Smooth muscle cell (in vitro differentiated cells): ENCODE measurements around the gene DLEU7. TPM values are rescaled to one million over a fixed set of nuclear protein-coding genes. Genes with fewer than 3 reads are reported as not detected.

ENCODE experiments used
- DNase-seq: peaks from one replicate; lab custom pipeline; 2025; ENCODE audit not compliant: unreplicated experiment; lab: John Stamatoyannopoulos, UW
- H2AFZ ChIP-seq: fragments of 200-600 bp; sonication (generic); 2 replicates; pipeline ENCODE4 v1.6.0; 2016; ENCODE audit warnings: antibody characterized with exemption, low read depth, mild to moderate bottlenecking
- H3F3A ChIP-seq: fragments of 200-600 bp; sonication (generic); 2 replicates; pipeline ENCODE4 v1.6.0; 2017; ENCODE audit warnings: antibody characterized with exemption, low read depth
- H3K27ac ChIP-seq: fragments of 200-600 bp; sonication (generic); 2 replicates; pipeline ENCODE4 v1.5.1; 2016; ENCODE audit warnings: low read depth, mild to moderate bottlenecking
- H3K27me3 ChIP-seq: fragments of 200-600 bp; sonication (generic); 2 replicates; pipeline ENCODE4 v1.6.1; 2016; ENCODE audit warnings: low read depth, mild to moderate bottlenecking
- H3K36me3 ChIP-seq: fragments of 200-600 bp; sonication (generic); 2 replicates; pipeline ENCODE4 v1.5.1; 2016; ENCODE audit warnings: low read depth
- H3K4me1 ChIP-seq: fragments of 200-600 bp; sonication (generic); 2 replicates; pipeline ENCODE4 v1.5.1; 2016; ENCODE audit warnings: low read depth
- H3K4me2 ChIP-seq: fragments of 200-600 bp; sonication (generic); 2 replicates; pipeline ENCODE4 v1.6.0; 2016; ENCODE audit warnings: mild to moderate bottlenecking
- H3K4me3 ChIP-seq: fragments of 200-600 bp; sonication (generic); 2 replicates; pipeline ENCODE4 v1.5.1; 2016; ENCODE audit warnings: mild to moderate bottlenecking
- H3K79me2 ChIP-seq: fragments of 200-600 bp; sonication (generic); 2 replicates; pipeline ENCODE4 v1.6.0; 2016; ENCODE audit warnings: low read depth, mild to moderate bottlenecking
- H3K9ac ChIP-seq: fragments of 200-600 bp; sonication (generic); 2 replicates; pipeline ENCODE4 v1.6.0; 2016; ENCODE audit warnings: low read depth
- H3K9me3 ChIP-seq: fragments of 200-600 bp; sonication (generic); replicated peaks from 2 replicates; pipeline ENCODE4 v1.5.1; 2016; ENCODE audit warnings: low read depth
- H4K20me1 ChIP-seq: fragments of 200-600 bp; sonication (generic); 2 replicates; pipeline ENCODE4 v1.6.0; 2016; ENCODE audit warnings: low read depth
- CTCF ChIP-seq: fragments of 200-600 bp; sonication (generic); IDR thresholded peaks from 2 replicates; pipeline ENCODE4 v1.5.1; 2017; ENCODE audit warnings: borderline replicate concordance, mild to moderate bottlenecking, antibody characterized with exemption; ENCODE audit not compliant: insufficient read depth, poor library complexity, severe bottlenecking
- WGBS: methylation state at CpG from one replicate; pipeline ENCODE4 v1.1.7; 2016; ENCODE audit warnings: low lambda C conversion rate; 5-methylcytosine and 5-hydroxymethylcytosine counted together
- polyA plus RNA-seq: library from polyadenylated mRNA; unstranded; fragments of >200 nt; fragmentation: Nextera tagmentation; extraction: Ambion mirVana; gene quantifications from 2 replicates; pipeline ENCODE4 v1.2.1, GENCODE V29; 2016
- total RNA-seq: library from RNA; depleted of rRNA; stranded (reverse); fragments of >200 nt; gene quantifications from 2 replicates; pipeline ENCODE4 v1.2.3, GENCODE V29; 2014

The DLEU7 gene
- 1.8 TPM in 1 of 2 replicates, not detected in the other for total RNA-seq
- not detected in 2 replicates for polyA plus RNA-seq

- no peaks in the 10 kb centered on the region for H3K36me3 ChIP-seq
- H3K79me2 ChIP-seq = no peaks in the 10 kb centered on the region
- no peak for DNase-seq
- peak within 1 kb of the TSS; percentile 66 for H2AFZ ChIP-seq
- peaks cover 10% of the 10 kb centered on the region for H3K4me1 ChIP-seq
- no peak within 1 kb of the TSS for H3K27ac ChIP-seq
- no peak within 1 kb of the TSS for H3K9ac ChIP-seq
- H3K4me3 ChIP-seq = peak within 1 kb of the TSS; percentile 48
- peak within 1 kb of the TSS; percentile 86 for H3K4me2 ChIP-seq
- no peak for TF ChIP-seq CTCF
- H3K27me3 ChIP-seq = peaks cover 69% of the 10 kb centered on the region
- 4% methylated on average over 71 of the region's 78 CpGs for WGBS
- no peaks in the 10 kb centered on the region for H4K20me1 ChIP-seq
- H3K9me3 ChIP-seq = no peaks in the 10 kb centered on the region
- no peaks in the 10 kb centered on the region for H3F3A ChIP-seq
Measured at GRCh38 chr13:50843257-50844083, at the start of gene DLEU7. DLEU7 (minus strand) TSS chr13:50843692; CDS start chr13:50843646, 46 bp downstream.

GRCh38 chr13:50892210-50892944 lies 48.9 kb upstream of the DLEU7 start:
- Histone ChIP-seq H3K4me2 (no peak overlapping the region), H3K27ac (no peak overlapping the region), H3K4me3 (no peak overlapping the region), H3K9me3 (no peaks in the 10 kb centered on the region), H3F3A (no peaks in the 10 kb centered on the region), H3K27me3 (no peaks in the 10 kb centered on the region), H3K4me1 (no peaks in the 10 kb centered on the region), H3K36me3 (no peaks in the 10 kb centered on the region), H2AFZ (no peak overlapping the region), H3K9ac (no peak overlapping the region), H4K20me1 (no peaks in the 10 kb centered on the region), H3K79me2 (no peaks in the 10 kb centered on the region)
- DNase-seq = no peak
- 82% methylated on average over 7 of the region's 7 CpGs for WGBS
- no peak for TF ChIP-seq CTCF

- Histone ChIP-seq H3K4me3 (no peak overlapping the region), H2AFZ (no peak overlapping the region), H3K27ac (no peak overlapping the region), H3K4me1 (no peaks in the 10 kb centered on the region), H3K9me3 (no peaks in the 10 kb centered on the region), H3K36me3 (no peaks in the 10 kb centered on the region), H3K4me2 (no peak overlapping the region), H3K9ac (no peak overlapping the region), H3F3A (no peaks in the 10 kb centered on the region), H3K27me3 (no peaks in the 10 kb centered on the region), H4K20me1 (no peaks in the 10 kb centered on the region), H3K79me2 (no peaks in the 10 kb centered on the region)
- DNase-seq = no peak
- no peak for TF ChIP-seq CTCF
Measured at GRCh38 chr13:50891206-50891605, 47.7 kb upstream of the DLEU7 start.
